ENCODE results near the gene TMEM89. TPM values are rescaled to one million over a fixed set of nuclear protein-coding genes. Genes with fewer than 3 reads are reported as not detected.

TMEM89 gene
- total RNA-seq, 1 experiment from 2014 or later = not detected

GRCh38 chr3:48598323-48599076 lies 23.1 kb downstream of the TMEM89 start:
- H2AFZ ChIP-seq (ENCODE audit: low read length) = no peak overlapping the region
- H4K20me1 ChIP-seq (ENCODE audit: low read length) = no peaks in the 10 kb centered on the region
- intact Hi-C loops (cut with micrococcal nuclease) = loop anchor here (5.0 kb wide), 1 partner anchor 41 kb away; the partner anchor contains the start of gene PFKFB4
- ChIA-PET POLR2A (ENCODE audit: unreplicated experiment) (interaction anchor here (0.6 kb wide), 3 partner anchors 37 to 172 kb away, joined by 4 read pairs; partner anchors contain the start of gene IP6K2), CTCF (interaction anchor here (0.6 to 1.3 kb wide), 4 partner anchors 12 to 549 kb away, joined by 3 to 26 read pairs (median 6); no protein-coding TSS in a partner anchor)
- no TSS peak for BruUV-seq (replicated peaks)
- no peaks in the 10 kb centered on the region for H3K27me3 ChIP-seq (ENCODE audit: low read length)
- TF ChIP-seq CTCF (conservative IDR thresholded peaks at IDR 0.05; ENCODE audit: low read depth, low read length) = no peak
- no peak for TF ChIP-seq EZH2phosphoT487 (IDR thresholded peaks at IDR 0.05; ENCODE audit: borderline replicate concordance, low read length)
- TF ChIP-seq EZH2 (IDR thresholded peaks at IDR 0.05; ENCODE audit: low read length, unreplicated experiment) = no peak
- peak overlapping the region; percentile 89 for H3K27ac ChIP-seq (ENCODE audit: low read length)
- DNase-seq (peak; percentile 94), ATAC-seq (peak; percentile 55)
- H3K4me2 ChIP-seq (ENCODE audit: low read length) = peak overlapping the region; percentile 59
- no peaks in the 10 kb centered on the region for H3K79me2 ChIP-seq (ENCODE audit: low read length)
- H3K4me1 ChIP-seq (ENCODE audit: insufficient read depth, low read length) = peaks cover 67% of the 10 kb centered on the region
- H3K9me2 ChIP-seq (replicated peaks; ENCODE audit: low read length) = no peaks in the 10 kb centered on the region
- no peak overlapping the region for H3K4me3 ChIP-seq (ENCODE audit: low read length)
- no peaks in the 10 kb centered on the region for H3K9me3 ChIP-seq (ENCODE audit: low read length)
- H3K36me3 ChIP-seq (ENCODE audit: low read depth, low read length) = peaks cover 46% of the 10 kb centered on the region
- H3F3A ChIP-seq (ENCODE audit: low read length, unreplicated experiment) = no peaks in the 10 kb centered on the region
- peak overlapping the region; percentile 42 for H3K9ac ChIP-seq (ENCODE audit: low read length)

GRCh38 chr3:48597408-48597800 lies 24.2 kb downstream of the TMEM89 start:
- no peaks in the 10 kb centered on the region for H3K9me2 ChIP-seq (replicated peaks; ENCODE audit: low read length)
- no peak for DNase-seq
- no peak overlapping the region for H3K4me2 ChIP-seq (ENCODE audit: low read length)
- H2AFZ ChIP-seq (ENCODE audit: low read length) = no peak overlapping the region
- CTCF ChIA-PET = interaction anchor here (0.9 kb wide), 1 partner anchor 13 kb away, joined by 26 read pairs; no protein-coding TSS in a partner anchor
- no peak for TF ChIP-seq EZH2 (IDR thresholded peaks at IDR 0.05; ENCODE audit: low read length, unreplicated experiment)
- TF ChIP-seq EZH2phosphoT487 (IDR thresholded peaks at IDR 0.05; ENCODE audit: borderline replicate concordance, low read length) = no peak
- TF ChIP-seq CTCF (conservative IDR thresholded peaks at IDR 0.05; ENCODE audit: low read depth, low read length) = no peak
- intact Hi-C loops (cut with micrococcal nuclease) = loop anchor here (5.0 kb wide), 1 partner anchor 40 kb away; the partner anchor contains the start of gene PFKFB4
- H3K4me1 ChIP-seq (ENCODE audit: insufficient read depth, low read length) = peaks cover 67% of the 10 kb centered on the region
- H3K27ac ChIP-seq (ENCODE audit: low read length) = peak overlapping the region; percentile 89
- no peaks in the 10 kb centered on the region for H3K27me3 ChIP-seq (ENCODE audit: low read length)
- H3K9me3 ChIP-seq (ENCODE audit: low read length) = no peaks in the 10 kb centered on the region
- POLR2A ChIA-PET (ENCODE audit: unreplicated experiment) = no interaction called here
- H3F3A ChIP-seq (ENCODE audit: low read length, unreplicated experiment) = no peaks in the 10 kb centered on the region
- no peak overlapping the region for H3K9ac ChIP-seq (ENCODE audit: low read length)
- H3K4me3 ChIP-seq (ENCODE audit: low read length) = no peak overlapping the region
- BruUV-seq (replicated peaks) = no TSS peak
- no peaks in the 10 kb centered on the region for H4K20me1 ChIP-seq (ENCODE audit: low read length)
- peaks cover 35% of the 10 kb centered on the region for H3K36me3 ChIP-seq (ENCODE audit: low read depth, low read length)
- no peaks in the 10 kb centered on the region for H3K79me2 ChIP-seq (ENCODE audit: low read length)
- ATAC-seq = no peak

Data from PC-3 (cell line).